Nucleus accumbens (tissue), 56 donors: ENCODE measurements around the gene FNIP1.
"Not testable (repeated sequence)": the region's sequence is repeated elsewhere in the genome, so short reads cannot be mapped to it uniquely, and the experiment has no call there.

Experiments
- DNase-seq, 56 donors: peaks; one replicate each; lab custom pipeline; 2025; lab: John Stamatoyannopoulos, UW

FNIP1 gene

DNA sequence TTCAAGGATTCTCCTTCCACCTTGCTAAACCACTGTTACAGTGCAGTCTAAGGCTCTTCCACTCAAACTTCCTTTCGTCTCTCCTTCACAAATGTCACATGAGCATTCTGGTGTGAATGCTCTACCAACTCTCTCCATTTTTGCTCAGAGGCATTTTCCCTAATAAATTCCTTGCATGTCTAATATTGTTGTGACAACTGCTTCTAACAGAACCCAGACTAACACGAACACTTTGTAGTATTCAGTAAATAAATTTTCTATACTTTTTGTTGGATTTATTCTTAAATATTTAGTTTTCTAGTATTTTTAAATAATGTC, 185.8 kb downstream of the FNIP1 start:
- no peak for DNase-seq

DNA sequence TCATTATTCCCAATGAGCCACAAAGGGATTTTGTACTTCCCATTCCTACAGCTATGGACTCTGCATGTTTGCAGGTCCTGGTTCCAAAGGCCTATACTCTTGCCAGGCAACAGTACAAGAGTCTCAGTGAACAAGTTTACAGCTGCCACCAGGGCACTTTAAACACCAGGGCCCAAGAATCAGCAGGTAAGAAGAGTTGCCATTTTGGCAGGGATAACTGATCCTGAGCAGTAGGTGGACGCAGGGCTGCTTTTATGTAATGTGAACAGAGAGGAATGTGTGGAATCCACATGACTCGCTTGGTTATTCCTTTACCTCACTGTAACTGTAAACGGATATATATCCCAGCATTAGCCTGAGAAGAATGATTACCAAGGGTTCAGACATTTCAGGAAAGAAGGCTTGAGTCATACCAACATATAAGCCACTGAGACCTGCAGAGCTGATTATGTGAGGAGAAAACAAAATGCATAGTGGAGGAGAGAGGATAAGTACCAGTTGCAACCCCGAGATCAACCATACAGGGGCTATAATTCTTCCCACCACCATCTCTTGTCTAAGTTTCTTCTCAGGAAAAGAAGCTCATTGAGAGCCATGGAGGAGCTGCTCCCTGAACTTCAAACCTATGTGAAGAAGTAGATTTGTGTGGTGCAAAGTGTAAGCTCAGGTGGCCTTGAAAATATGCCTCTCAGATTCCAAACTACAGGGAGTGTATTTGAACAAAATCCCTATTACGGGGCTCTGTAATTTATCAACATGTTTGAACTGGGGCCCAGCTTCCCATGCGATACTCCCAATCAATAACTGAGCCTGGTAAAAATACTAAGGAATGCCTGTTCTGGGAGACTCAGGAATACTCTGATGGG, 186.4 kb downstream of the FNIP1 start:
- no peak for DNase-seq

DNA sequence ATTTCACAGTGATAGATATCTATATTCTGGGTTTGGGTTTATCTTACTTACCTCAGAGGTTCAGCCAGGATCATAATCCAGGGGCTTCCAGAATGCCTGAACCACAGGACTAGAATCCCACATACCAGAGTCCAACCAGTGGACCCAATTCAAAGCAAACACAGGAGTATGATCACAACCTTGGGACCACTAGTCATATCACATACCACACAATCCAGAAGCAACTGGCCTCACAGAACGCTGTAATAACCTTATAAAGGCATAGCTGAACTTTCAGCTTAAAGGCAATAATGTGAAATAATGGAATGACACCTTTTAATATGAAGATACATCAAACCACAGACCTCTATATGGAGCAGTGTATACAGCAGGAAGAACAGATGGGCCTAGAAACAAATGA, 187.0 kb downstream of the FNIP1 start:
- DNase-seq = no peak

DNA sequence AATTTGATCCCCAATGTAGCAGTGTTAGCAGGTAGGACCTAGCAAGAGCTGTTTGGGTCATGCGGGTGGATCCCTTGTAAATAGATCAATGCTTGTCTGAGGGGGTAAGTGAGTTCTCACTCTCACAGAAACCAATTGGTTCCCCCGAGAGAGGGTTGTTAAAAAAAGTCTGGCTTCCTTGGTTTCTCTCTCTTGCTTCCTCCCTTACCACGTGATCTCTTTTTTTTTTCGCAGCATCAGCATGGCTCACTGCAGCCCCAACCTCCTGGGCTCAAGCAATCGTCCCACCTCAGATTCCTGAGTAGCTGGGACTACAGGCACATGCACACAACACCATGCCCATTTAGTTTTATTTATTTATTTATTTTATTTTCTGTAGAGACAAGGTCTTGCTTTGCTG, 188.2 kb downstream of the FNIP1 start:
- no peak for DNase-seq

DNA sequence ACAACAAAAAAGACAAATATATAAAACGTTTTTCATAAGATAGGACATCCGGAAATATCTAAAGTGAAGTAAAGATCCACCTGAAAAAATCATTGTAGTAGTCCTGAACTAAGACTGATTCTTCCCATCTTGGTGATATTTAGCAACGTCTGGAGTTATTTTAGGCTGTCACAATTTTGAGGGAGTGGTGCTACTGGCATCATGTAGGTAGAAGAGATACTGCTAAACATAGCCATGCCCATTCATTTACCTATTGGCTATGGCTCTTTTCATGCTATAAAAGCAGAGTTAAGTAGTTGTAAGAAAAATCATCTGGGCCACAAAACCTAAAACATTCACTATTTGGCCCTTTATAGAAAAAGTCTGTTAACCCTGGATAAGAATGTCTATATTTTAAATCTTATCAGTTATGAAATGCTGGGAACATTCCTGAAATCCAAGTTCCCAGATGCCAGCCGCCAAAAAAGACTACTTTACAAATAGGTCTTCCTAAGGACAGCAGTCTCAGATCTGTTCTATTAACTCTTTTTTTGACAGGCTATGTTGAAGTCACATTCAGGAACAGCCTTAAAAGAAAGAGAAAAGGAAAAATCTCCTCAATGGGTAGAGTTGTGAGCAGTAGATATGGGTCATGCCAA, 188.8 kb downstream of the FNIP1 start:
- no peak for DNase-seq

DNA sequence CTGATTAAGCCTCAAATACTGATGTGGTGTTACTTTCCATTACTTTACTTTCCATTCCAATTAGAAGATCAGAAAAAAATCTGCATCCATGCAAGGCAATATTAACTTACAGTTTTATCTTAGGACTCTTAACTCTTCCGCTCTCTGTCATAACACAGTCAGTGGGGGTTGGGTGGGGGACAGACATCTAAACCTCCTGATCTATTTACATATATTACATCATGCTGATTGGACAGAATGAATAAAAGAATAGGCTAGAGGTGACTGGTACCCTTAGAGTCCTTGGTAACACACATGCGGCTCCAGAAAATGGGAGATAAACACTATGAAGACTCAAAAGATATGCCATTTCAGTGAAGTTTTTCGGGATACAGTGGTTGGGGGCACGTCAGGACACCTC, 189.4 kb downstream of the FNIP1 start:
- no peak for DNase-seq

DNA sequence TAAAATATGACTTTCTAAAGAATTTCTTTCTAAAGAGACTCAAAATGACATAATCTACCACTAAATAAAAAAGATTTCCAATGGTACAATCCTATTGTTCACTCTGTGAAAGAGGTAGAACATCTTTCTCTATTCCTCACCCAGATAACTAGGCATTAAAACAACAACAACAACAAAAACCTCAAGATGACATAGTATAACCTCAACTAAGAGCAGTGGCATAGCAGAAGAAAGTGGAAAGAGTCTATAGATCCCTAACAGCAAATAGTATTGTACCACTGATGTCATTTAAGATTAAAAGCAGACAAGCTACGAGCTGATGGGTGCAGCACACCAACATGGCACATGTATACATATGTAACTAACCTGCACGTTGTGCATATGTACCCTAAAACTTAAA, 191.7 kb downstream of the FNIP1 start:
- no peak for DNase-seq

DNA sequence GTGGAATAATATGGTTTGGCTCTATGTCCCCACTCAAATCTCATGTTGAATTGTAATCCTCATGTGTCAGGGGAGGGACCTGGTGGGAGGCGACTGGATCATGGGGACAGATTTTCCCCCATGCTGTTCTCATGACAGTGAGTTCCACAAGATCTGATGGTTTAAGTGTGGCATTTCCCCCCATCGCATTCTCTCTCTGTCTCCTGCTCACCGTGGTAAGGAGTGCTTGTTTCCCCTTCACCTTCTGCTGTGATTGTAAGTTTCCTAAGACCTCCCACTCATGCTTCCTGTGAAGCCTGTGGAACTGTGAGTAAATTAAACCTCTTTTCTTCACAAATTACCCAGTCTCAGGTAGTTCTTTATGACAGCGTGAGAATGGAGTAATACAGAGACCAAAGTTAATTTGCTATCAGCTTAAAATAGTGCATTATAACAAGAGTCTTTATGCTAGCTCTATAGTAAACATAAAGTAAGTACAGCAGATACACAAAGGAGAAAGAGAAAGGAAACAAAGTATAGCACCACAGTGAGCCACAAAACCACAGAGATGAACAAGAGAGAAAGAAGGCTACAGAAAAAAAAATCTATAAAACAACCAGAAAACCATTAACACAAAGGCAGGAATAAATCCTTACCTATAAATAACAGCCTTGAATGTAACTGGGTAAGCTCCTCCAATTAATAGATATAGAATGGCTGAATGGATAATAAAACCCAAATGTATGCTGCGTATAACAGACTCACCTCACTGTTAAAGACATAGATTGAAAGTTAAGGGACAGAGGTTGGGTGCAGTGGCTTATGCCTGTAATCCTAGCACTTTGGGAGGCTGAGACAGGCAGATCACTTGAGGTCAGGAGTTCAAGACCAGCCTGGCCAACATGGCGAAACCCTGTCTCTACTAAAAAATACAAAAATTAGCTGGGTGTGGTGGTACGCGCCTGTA, 201.5 kb downstream of the FNIP1 start:
- no peak for DNase-seq

DNA sequence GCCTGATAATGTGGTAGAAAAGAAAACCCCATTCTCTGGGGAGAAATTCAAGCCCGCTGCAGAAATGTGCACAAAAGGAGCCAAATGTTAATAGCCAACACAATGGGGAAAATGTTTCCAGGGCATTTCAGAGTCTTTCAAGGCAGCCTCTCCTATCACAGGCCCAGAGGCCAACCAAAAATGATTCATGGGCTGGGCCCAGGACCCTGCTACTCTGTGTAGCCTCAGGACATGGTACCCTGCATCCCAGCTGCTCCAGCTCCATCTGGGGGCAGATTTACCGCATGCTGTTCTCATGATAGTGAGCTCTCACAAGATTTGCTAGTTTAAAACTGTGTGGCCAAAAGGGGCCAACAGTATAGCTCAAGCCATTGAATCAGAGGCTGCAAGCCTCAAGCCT, 202.9 kb downstream of the FNIP1 start:
- no peak for DNase-seq

DNA sequence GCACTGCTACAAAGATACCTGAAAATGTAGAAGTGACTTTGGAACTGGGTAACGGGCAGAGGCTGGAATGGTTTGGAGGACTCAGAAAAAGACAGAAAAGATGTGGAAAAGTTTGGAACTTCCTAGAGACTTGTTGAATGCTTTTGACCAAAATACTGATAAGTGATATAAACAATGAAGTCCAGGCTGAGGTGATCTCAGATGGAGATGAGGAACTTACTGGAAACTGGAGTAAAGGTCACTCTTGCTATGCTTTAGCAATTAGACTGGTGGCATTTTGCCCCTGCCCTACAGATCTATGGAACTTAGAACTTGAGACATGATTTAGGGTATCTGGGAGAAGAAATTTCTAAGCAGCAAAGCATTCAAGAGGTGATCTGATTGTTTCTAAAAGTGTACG, 203.4 kb downstream of the FNIP1 start:
- not testable (repeated sequence) for DNase-seq
